GM12878 (cell line): ENCODE data around the gene ENDOD1. TPM values are rescaled to one million over a fixed set of nuclear protein-coding genes. Genes with fewer than 3 reads are reported as not detected.
A peak's percentile ranks its signal among the peaks of the same experiment; 100 is the strongest.

Source experiments
- BCL11A ChIP-seq: IDR thresholded peaks from 2 replicates; pipeline ENCODE4 v1.6.1; 2011; ENCODE audit warnings: low read depth, low read length
- DPF2 ChIP-seq: fragments of 450-650 bp; IDR thresholded peaks from 2 replicates; pipeline ENCODE4 v1.6.1; 2017; ENCODE audit warnings: mild to moderate bottlenecking
- ELK1 ChIP-seq: IDR thresholded peaks from 2 replicates; pipeline ENCODE4 v1.6.1; 2012; ENCODE audit warnings: low read depth, low read length, improper control_type of control experiment
- ETV6 ChIP-seq, 2 experiments: fragments of 450-650 bp in 1 of 2; IDR thresholded peaks in 1 of 2; conservative IDR thresholded peaks in 1 of 2; 2 replicates each; pipeline ENCODE4 v1.6.1; 2014; ENCODE audit warnings: antibody characterized with exemption in 1 of 2, borderline replicate concordance in 1 of 2, low read depth in 1 of 2, mild to moderate bottlenecking in 1 of 2, moderate library complexity in 1 of 2
- FOXM1 ChIP-seq: IDR thresholded peaks from 2 replicates; pipeline ENCODE4 v1.6.1; 2012; ENCODE audit warnings: low read depth, mild to moderate bottlenecking, inconsistent platforms, low read length, moderate library complexity
- GABPA ChIP-seq: IDR thresholded peaks from 2 replicates; pipeline ENCODE4 v1.6.1; 2014; ENCODE audit warnings: antibody characterized with exemption, low read depth, mild to moderate bottlenecking, inconsistent platforms
- GATAD2B ChIP-seq: fragments of 450-650 bp; conservative IDR thresholded peaks from 2 replicates; pipeline ENCODE4 v1.6.1; 2017; ENCODE audit warnings: low read depth, mild to moderate bottlenecking, moderate library complexity
- HCFC1 ChIP-seq: fragments of 150-350 bp; IDR thresholded peaks from 2 replicates; pipeline ENCODE4 v1.6.1; 2014; ENCODE audit warnings: low read length
- HDAC6 ChIP-seq: fragments of 200-600 bp; sonication (generic); IDR thresholded peaks from one replicate; pipeline ENCODE4 v1.8.0; 2017; ENCODE audit warnings: antibody characterized with exemption; ENCODE audit not compliant: unreplicated experiment
- IKZF2 ChIP-seq, 2 experiments: fragments of 450-650 bp; IDR thresholded peaks; 2 replicates each; pipeline ENCODE4 v1.6.1; 2017; ENCODE audit warnings: mild to moderate bottlenecking in 2 of 2, moderate library complexity in 2 of 2
- IRF4 ChIP-seq: IDR thresholded peaks from 2 replicates; pipeline ENCODE4 v1.6.1; 2011; ENCODE audit warnings: low read depth, low read length
- MXI1 ChIP-seq: fragments of 150-350 bp; IDR thresholded peaks from 2 replicates; pipeline ENCODE4 v1.6.1; 2011; ENCODE audit warnings: low read depth, mild to moderate bottlenecking, inconsistent platforms, low read length, improper control_type of control experiment
- NBN ChIP-seq: fragments of 450-650 bp; IDR thresholded peaks from 2 replicates; pipeline ENCODE4 v1.6.1; 2016
- NR2F1 ChIP-seq: fragments of 450-650 bp; conservative IDR thresholded peaks from 2 replicates; pipeline ENCODE4 v1.6.1; 2017; ENCODE audit warnings: mild to moderate bottlenecking
- SP1 ChIP-seq: IDR thresholded peaks from one replicate; pipeline ENCODE4 v1.6.1; 2011; ENCODE audit warnings: low read depth, low read length
- SPI1 ChIP-seq: IDR thresholded peaks from 2 replicates; pipeline ENCODE4 v1.6.1; 2011; ENCODE audit warnings: low read depth, mild to moderate bottlenecking, low read length, moderate library complexity, borderline replicate concordance; ENCODE audit not compliant: insufficient read depth
- SREBF2 ChIP-seq: IDR thresholded peaks from 2 replicates; pipeline ENCODE4 v1.6.1; 2012; ENCODE audit warnings: mild to moderate bottlenecking, low read length
- ZNF24 ChIP-seq: fragments of 450-650 bp; IDR thresholded peaks from 2 replicates; pipeline ENCODE4 v1.6.1; 2017; ENCODE audit warnings: antibody characterized with exemption, mild to moderate bottlenecking
- polyA plus RNA-seq, 11 experiments: library from polyadenylated mRNA; depleted of rRNA in 4 of 11; unstranded in 6 of 11; stranded (reverse) in 5 of 11; fragments of >200 nt; fragmentation: Nextera tagmentation in 4 of 11; fragmentation: Illumina TruSeq in 1 of 11; extraction: Ambion mirVana in 4 of 11; extraction: Trizol in 1 of 11; gene quantifications; 1 replicate in 1 of 11; 2 replicates in 10 of 11; pipeline versions ENCODE4 v1.2.1 to v1.2.3, GENCODE V29; 2011 to 2016; ENCODE audit warnings: inconsistent platforms in 2 of 11, missing spikeins in 2 of 11, low read depth in 1 of 11
- total RNA-seq, 4 experiments: library from RNA; depleted of rRNA in 3 of 4; stranded (reverse); fragments of >200 nt in 3 of 4; fragmentation: Illumina TruSeq in 1 of 4; extraction: Trizol in 1 of 4; gene quantifications; 2 replicates each; pipeline versions ENCODE4 v1.2.1 to v1.2.3, GENCODE V29; 2013 to 2021
- TF ChIP-seq, protein P1 (sequence below): fragments of 450-650 bp; IDR thresholded peaks from 2 replicates; pipeline ENCODE4 v1.6.1; 2016; ENCODE audit warnings: mild to moderate bottlenecking, moderate library complexity, borderline replicate concordance
- TF ChIP-seq, protein P2 (sequence below): fragments of 450-650 bp; IDR thresholded peaks from 2 replicates; pipeline ENCODE4 v1.6.1; 2017; ENCODE audit warnings: mild to moderate bottlenecking, low read depth, inconsistent platforms; ENCODE audit not compliant: poor library complexity, severe bottlenecking
- TF ChIP-seq, protein P3 (sequence below): fragments of 450-650 bp; conservative IDR thresholded peaks from 2 replicates; pipeline ENCODE4 v1.6.1; 2017; ENCODE audit warnings: mild to moderate bottlenecking, moderate library complexity

Gene ENDOD1
- total and polyA plus RNA-seq, 10 of the 15 experiments (the other 5 are each of a cell fraction or from before 2014, with no cell fraction given): 6.0 to 30.0 (median 12.1) TPM

- TF ChIP-seq, protein P1, sequence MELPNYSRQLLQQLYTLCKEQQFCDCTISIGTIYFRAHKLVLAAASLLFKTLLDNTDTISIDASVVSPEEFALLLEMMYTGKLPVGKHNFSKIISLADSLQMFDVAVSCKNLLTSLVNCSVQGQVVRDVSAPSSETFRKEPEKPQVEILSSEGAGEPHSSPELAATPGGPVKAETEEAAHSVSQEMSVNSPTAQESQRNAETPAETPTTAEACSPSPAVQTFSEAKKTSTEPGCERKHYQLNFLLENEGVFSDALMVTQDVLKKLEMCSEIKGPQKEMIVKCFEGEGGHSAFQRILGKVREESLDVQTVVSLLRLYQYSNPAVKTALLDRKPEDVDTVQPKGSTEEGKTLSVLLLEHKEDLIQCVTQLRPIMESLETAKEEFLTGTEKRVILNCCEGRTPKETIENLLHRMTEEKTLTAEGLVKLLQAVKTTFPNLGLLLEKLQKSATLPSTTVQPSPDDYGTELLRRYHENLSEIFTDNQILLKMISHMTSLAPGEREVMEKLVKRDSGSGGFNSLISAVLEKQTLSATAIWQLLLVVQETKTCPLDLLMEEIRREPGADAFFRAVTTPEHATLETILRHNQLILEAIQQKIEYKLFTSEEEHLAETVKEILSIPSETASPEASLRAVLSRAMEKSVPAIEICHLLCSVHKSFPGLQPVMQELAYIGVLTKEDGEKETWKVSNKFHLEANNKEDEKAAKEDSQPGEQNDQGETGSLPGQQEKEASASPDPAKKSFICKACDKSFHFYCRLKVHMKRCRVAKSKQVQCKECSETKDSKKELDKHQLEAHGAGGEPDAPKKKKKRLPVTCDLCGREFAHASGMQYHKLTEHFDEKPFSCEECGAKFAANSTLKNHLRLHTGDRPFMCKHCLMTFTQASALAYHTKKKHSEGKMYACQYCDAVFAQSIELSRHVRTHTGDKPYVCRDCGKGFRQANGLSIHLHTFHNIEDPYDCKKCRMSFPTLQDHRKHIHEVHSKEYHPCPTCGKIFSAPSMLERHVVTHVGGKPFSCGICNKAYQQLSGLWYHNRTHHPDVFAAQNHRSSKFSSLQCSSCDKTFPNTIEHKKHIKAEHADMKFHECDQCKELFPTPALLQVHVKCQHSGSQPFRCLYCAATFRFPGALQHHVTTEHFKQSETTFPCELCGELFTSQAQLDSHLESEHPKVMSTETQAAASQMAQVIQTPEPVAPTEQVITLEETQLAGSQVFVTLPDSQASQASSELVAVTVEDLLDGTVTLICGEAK: no peak
- TF ChIP-seq HDAC6 (no peak), ZNF24 (no peak), BCL11A (peak; percentile 77), HCFC1 (no peak), IKZF2 (IDR thresholded peaks at IDR 0.05) (peak; percentile 89), ELK1 (no peak), NR2F1 (peak; percentile 61; the same call in 1 of the 2 replicates), NBN (peak; percentile 87), SREBF2 (no peak), IRF4 (0 out of 2 replicates have a peak, but pooled peaks have one; percentile 35), GATAD2B (no peak), DPF2 (peak; percentile 54; the same call in 1 of the 2 replicates), FOXM1 (peak; percentile 95), MXI1 (peak; percentile 56; the same call in 1 of the 2 replicates), SPI1 (peak; percentile 47; the same call in 1 of the 2 replicates), SP1 (peak; percentile 24), GABPA (peak; percentile 32; the same call in 1 of the 2 replicates), ETV6 (conservative IDR thresholded peaks at IDR 0.05 in 1 of 2, IDR thresholded peaks at IDR 0.05 in 1 of 2; ENCODE audit: borderline replicate concordance in 1 of 2, low read depth in 1 of 2) (peak in 1 of 2 experiments; percentile 83; a peak in 2 of 4 replicates)
- TF ChIP-seq, protein P2, sequence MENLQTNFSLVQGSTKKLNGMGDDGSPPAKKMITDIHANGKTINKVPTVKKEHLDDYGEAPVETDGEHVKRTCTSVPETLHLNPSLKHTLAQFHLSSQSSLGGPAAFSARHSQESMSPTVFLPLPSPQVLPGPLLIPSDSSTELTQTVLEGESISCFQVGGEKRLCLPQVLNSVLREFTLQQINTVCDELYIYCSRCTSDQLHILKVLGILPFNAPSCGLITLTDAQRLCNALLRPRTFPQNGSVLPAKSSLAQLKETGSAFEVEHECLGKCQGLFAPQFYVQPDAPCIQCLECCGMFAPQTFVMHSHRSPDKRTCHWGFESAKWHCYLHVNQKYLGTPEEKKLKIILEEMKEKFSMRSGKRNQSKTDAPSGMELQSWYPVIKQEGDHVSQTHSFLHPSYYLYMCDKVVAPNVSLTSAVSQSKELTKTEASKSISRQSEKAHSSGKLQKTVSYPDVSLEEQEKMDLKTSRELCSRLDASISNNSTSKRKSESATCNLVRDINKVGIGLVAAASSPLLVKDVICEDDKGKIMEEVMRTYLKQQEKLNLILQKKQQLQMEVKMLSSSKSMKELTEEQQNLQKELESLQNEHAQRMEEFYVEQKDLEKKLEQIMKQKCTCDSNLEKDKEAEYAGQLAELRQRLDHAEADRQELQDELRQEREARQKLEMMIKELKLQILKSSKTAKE: peak; percentile 85
- TF ChIP-seq, protein P3, sequence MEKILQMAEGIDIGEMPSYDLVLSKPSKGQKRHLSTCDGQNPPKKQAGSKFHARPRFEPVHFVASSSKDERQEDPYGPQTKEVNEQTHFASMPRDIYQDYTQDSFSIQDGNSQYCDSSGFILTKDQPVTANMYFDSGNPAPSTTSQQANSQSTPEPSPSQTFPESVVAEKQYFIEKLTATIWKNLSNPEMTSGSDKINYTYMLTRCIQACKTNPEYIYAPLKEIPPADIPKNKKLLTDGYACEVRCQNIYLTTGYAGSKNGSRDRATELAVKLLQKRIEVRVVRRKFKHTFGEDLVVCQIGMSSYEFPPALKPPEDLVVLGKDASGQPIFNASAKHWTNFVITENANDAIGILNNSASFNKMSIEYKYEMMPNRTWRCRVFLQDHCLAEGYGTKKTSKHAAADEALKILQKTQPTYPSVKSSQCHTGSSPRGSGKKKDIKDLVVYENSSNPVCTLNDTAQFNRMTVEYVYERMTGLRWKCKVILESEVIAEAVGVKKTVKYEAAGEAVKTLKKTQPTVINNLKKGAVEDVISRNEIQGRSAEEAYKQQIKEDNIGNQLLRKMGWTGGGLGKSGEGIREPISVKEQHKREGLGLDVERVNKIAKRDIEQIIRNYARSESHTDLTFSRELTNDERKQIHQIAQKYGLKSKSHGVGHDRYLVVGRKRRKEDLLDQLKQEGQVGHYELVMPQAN: no peak
These were observed 6.4 kb downstream of the ENDOD1 start (continued) for GRCh38 chr11:95095858-95096587.
